OCI-LY7 (cell line): ENCODE data around the gene NISCH. TPM values are rescaled to one million over a fixed set of nuclear protein-coding genes. Genes with fewer than 3 reads are reported as not detected.

ENCODE experiments used
- BruUV-seq: library from RNA; stranded (reverse); fragments of 400-500 nt; replicated peaks from 2 replicates; lab custom pipeline; 2021; lab: Mats Ljungman, UMichigan
- CTCF ChIA-PET: fragments of 300-600 bp; sonication (Branson Sonifier 250); formaldehyde crosslinking; loops from one replicate; lab custom pipeline; 2022; ENCODE audit warnings: antibody characterized with exemption; ENCODE audit not compliant: unreplicated experiment; lab: Charles Lee
- POLR2A ChIA-PET: fragments of 300-600 bp; sonication (Branson Sonifier 250); formaldehyde crosslinking; loops from one replicate; lab custom pipeline; 2022; ENCODE audit warnings: antibody characterized with exemption; lab: Charles Lee
- DNase-seq: peaks from one replicate; pipeline ENCODE4 v3.0.0-alpha.2; 2015; ENCODE audit warnings: low spot score
- H2AFZ ChIP-seq: fragments of 200-600 bp; sonication (generic), shearing (Covaris generic); 2 replicates; pipeline ENCODE4 v1.6.1; 2014; ENCODE audit warnings: mild to moderate bottlenecking, antibody characterized with exemption, low read length, moderate library complexity
- H3K27ac ChIP-seq: fragments of 200-600 bp; sonication (generic); 2 replicates; pipeline ENCODE4 v1.5.1; 2014; ENCODE audit warnings: mixed run types, low read depth, mild to moderate bottlenecking, moderate library complexity, low read length, inconsistent platforms; ENCODE audit not compliant: poor library complexity, severe bottlenecking
- H3K36me3 ChIP-seq: fragments of 200-600 bp; sonication (generic); 2 replicates; pipeline ENCODE4 v1.6.1; 2014; ENCODE audit warnings: mild to moderate bottlenecking, antibody characterized with exemption, low read length, moderate library complexity, mixed read lengths; ENCODE audit not compliant: insufficient read depth
- H3K4me1 ChIP-seq: fragments of 200-600 bp; sonication (generic); 2 replicates; pipeline ENCODE4 v1.5.1; 2014; ENCODE audit warnings: mild to moderate bottlenecking, low read length; ENCODE audit not compliant: insufficient read depth, poor library complexity, severe bottlenecking
- H3K4me2 ChIP-seq: fragments of 200-600 bp; sonication (generic); 2 replicates; pipeline ENCODE4 v1.6.1; 2014; ENCODE audit warnings: mild to moderate bottlenecking, low read length
- H3K4me3 ChIP-seq: fragments of 200-600 bp; sonication (generic); 2 replicates; pipeline ENCODE4 v1.5.1; 2014; ENCODE audit warnings: mild to moderate bottlenecking, low read depth, low read length; ENCODE audit not compliant: poor library complexity, severe bottlenecking
- H3K79me2 ChIP-seq: fragments of 200-600 bp; sonication (generic); 2 replicates; pipeline ENCODE4 v1.6.1; 2016; ENCODE audit warnings: low read depth, mild to moderate bottlenecking, low read length, moderate library complexity, mixed read lengths; ENCODE audit not compliant: insufficient read depth
- H3K9me2 ChIP-seq: fragments of 200-600 bp; sonication (generic); 2 replicates; pipeline ENCODE4 v1.6.1; 2016; ENCODE audit warnings: mild to moderate bottlenecking, low read length, mixed read lengths; ENCODE audit not compliant: insufficient read depth
- H3K9me3 ChIP-seq: fragments of 200-600 bp; sonication (generic); 2 replicates; pipeline ENCODE4 v1.6.1; 2014; ENCODE audit warnings: mild to moderate bottlenecking, mixed run types, low read length, mixed read lengths
- H4K20me1 ChIP-seq: fragments of 200-600 bp; sonication (generic); 2 replicates; pipeline ENCODE4 v1.6.1; 2014; ENCODE audit warnings: mild to moderate bottlenecking, antibody characterized with exemption, low read length, moderate library complexity, mixed read lengths; ENCODE audit not compliant: insufficient read depth
- EZH2phosphoT487 ChIP-seq: fragments of 200-600 bp; sonication (generic); IDR thresholded peaks from 2 replicates; pipeline ENCODE4 v1.6.1; 2018; ENCODE audit warnings: low read depth, borderline replicate concordance, mild to moderate bottlenecking, mixed run types, antibody characterized with exemption, low read length, moderate library complexity, mixed read lengths
- intact Hi-C: fragments of 100-400 bp; cut with micrococcal nuclease; formaldehyde crosslinking; loops from one replicate; pipeline ENCODE4 v1.10.0; 2022; ENCODE audit not compliant: unreplicated experiment
- total RNA-seq, 2 experiments: library from RNA; depleted of rRNA in 1 of 2; stranded (reverse); fragments of >200 nt in 1 of 2; shearing (Covaris generic) in 1 of 2; gene quantifications; 2 replicates each; pipeline ENCODE4 v1.2.3, GENCODE V29; 2014 to 2022
- TF ChIP-seq, protein P1 (sequence below): fragments of 200-600 bp; sonication (generic); conservative IDR thresholded peaks from 2 replicates; pipeline ENCODE4 v1.5.1; 2014; ENCODE audit warnings: mild to moderate bottlenecking, antibody characterized with exemption, low read length, moderate library complexity, mixed read lengths

Gene NISCH
- total RNA-seq, 2 experiments from 2014 or later = 60.5 to 73.3 TPM

DNA sequence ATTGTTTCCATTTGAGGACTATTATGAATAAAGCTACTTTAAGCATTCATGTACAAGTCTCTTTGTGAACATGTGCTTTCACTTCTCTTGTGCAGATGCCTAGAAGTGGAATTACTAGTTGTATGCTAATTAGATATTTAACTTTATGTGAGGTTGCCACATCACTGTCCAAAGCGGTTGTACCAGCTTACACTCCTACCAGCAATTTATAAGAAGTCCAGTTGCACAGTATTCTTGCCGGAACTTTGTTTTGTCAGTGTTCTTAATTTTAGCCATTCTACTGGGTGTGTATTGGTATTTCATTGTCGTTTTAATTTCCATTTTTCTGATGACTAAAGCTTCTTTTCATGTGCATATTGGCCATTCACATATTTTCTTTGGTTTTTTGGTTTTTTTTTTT is 39.6 kb upstream of the NISCH start:
- CTCF ChIA-PET = no interaction called here
- H3K4me1 ChIP-seq = peaks cover 25% of the 10 kb centered on the region
- peaks cover 14% of the 10 kb centered on the region; the same call in 1 of the 2 replicates for H3K36me3 ChIP-seq
- TF ChIP-seq, protein P1, sequence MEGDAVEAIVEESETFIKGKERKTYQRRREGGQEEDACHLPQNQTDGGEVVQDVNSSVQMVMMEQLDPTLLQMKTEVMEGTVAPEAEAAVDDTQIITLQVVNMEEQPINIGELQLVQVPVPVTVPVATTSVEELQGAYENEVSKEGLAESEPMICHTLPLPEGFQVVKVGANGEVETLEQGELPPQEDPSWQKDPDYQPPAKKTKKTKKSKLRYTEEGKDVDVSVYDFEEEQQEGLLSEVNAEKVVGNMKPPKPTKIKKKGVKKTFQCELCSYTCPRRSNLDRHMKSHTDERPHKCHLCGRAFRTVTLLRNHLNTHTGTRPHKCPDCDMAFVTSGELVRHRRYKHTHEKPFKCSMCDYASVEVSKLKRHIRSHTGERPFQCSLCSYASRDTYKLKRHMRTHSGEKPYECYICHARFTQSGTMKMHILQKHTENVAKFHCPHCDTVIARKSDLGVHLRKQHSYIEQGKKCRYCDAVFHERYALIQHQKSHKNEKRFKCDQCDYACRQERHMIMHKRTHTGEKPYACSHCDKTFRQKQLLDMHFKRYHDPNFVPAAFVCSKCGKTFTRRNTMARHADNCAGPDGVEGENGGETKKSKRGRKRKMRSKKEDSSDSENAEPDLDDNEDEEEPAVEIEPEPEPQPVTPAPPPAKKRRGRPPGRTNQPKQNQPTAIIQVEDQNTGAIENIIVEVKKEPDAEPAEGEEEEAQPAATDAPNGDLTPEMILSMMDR = no peak
- no peak for TF ChIP-seq EZH2phosphoT487
- no peaks in the 10 kb centered on the region for H3K9me2 ChIP-seq
- intact Hi-C loops = no loop called here
- BruUV-seq = no TSS peak
- 0 out of 2 replicates have a peak, but pooled peaks cover 5% of the 10 kb centered on the region for H4K20me1 ChIP-seq
- no peak overlapping the region for H2AFZ ChIP-seq
- DNase-seq = no peak
- no peak overlapping the region for H3K4me3 ChIP-seq
- H3K79me2 ChIP-seq = peaks cover 19% of the 10 kb centered on the region
- H3K27ac ChIP-seq = no peak overlapping the region
- H3K4me2 ChIP-seq = no peak overlapping the region
- H3K9me3 ChIP-seq = 0 out of 2 replicates have a peak, but pooled peaks cover 3% of the 10 kb centered on the region
- POLR2A ChIA-PET = interaction anchor here (0.6 to 0.9 kb wide), 3 partner anchors 12 to 173 kb away, joined by 3 to 4 read pairs (median 3); no protein-coding TSS in a partner anchor

DNA sequence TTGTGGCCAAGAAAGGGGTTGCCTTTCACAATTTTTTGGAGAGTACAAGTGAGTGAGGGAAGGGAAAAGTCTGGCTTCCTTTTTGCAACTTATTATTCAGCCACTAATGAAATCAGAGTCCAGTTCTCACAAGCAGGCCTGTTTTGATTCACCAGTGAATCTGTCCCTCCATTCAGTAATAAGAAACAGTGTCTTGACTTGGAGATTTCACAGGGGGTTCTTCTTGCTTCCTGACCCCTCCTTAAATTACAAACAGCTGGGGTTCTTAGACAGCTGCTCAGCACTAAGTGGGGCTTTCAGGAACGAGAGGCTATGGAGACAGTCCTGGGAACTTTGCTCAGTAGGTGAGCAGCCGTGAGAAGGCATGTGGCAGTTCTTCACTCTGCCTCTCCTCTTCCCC is 35.0 kb upstream of the NISCH start:
- H3K4me3 ChIP-seq = no peak overlapping the region
- no peak overlapping the region for H3K27ac ChIP-seq
- H3K36me3 ChIP-seq = peaks cover 6% of the 10 kb centered on the region; the same call in 1 of the 2 replicates
- no peak for DNase-seq
- H3K79me2 ChIP-seq = no peaks in the 10 kb centered on the region
- no peaks in the 10 kb centered on the region for H3K9me2 ChIP-seq
- H2AFZ ChIP-seq = no peak overlapping the region
- no peak for TF ChIP-seq EZH2phosphoT487
- TF ChIP-seq, protein P1 = no peak
- no peak overlapping the region for H3K4me2 ChIP-seq
- 0 out of 2 replicates have a peak, but pooled peaks cover 3% of the 10 kb centered on the region for H3K9me3 ChIP-seq
- no TSS peak for BruUV-seq
- no peaks in the 10 kb centered on the region for H3K4me1 ChIP-seq
- ChIA-PET CTCF (no interaction called here), POLR2A (no interaction called here)
- no peaks in the 10 kb centered on the region for H4K20me1 ChIP-seq
- intact Hi-C loops = no loop called here

DNA sequence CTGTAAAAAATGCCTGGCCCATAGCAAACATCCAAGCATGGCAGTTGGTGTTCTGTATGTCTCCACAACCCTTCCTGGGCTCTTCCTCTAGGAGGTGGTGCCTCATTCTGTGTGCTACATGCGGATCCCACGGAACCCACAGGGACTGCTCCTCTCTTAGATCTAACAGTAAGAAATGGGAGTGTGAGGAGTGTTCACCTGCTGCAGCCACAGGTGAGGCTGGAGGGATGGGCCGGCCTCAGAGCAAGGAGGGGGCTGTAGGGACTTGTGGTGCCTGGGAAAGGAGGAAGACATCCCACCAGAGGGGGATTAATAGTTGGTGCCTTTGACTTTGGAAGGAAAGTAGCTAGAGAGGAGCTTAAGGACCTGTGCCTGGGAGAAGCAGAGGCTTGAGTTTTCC is 32.7 kb upstream of the NISCH start:
- Histone ChIP-seq H3K36me3 (no peaks in the 10 kb centered on the region), H3K9me3 (0 out of 2 replicates have a peak, but pooled peaks cover 2% of the 10 kb centered on the region), H3K4me3 (no peak overlapping the region), H3K4me1 (no peaks in the 10 kb centered on the region), H4K20me1 (no peaks in the 10 kb centered on the region), H2AFZ (no peak overlapping the region), H3K4me2 (no peak overlapping the region), H3K79me2 (no peaks in the 10 kb centered on the region), H3K9me2 (no peaks in the 10 kb centered on the region), H3K27ac (no peak overlapping the region)
- no peak for DNase-seq
- no peak for TF ChIP-seq EZH2phosphoT487
- TF ChIP-seq, protein P1 = no peak
- ChIA-PET CTCF (no interaction called here), POLR2A (no interaction called here)
- BruUV-seq = no TSS peak
- intact Hi-C loops = no loop called here
